ENCODE data around the gene AKTIP.

DNA sequence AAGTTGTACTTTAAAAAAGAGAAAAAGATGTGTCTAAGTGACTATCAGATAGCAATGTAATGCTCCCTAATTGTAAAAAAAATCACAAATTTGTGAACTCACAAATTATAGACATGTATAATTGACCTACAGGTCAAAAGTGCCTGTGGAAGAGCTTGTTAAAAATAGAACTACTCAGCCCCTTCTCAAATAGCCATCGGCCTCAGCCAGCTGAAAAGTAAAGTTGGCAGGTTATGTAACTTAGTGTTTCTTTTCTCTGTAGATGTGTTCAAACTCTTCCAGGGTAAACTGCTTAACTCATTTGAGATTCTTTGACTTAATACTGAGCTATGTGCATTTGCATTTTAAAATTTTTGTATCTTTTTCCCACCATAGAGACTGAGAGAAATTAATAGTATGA is 13.3 kb downstream of the AKTIP start:
- TF ChIP-seq, protein P1, sequence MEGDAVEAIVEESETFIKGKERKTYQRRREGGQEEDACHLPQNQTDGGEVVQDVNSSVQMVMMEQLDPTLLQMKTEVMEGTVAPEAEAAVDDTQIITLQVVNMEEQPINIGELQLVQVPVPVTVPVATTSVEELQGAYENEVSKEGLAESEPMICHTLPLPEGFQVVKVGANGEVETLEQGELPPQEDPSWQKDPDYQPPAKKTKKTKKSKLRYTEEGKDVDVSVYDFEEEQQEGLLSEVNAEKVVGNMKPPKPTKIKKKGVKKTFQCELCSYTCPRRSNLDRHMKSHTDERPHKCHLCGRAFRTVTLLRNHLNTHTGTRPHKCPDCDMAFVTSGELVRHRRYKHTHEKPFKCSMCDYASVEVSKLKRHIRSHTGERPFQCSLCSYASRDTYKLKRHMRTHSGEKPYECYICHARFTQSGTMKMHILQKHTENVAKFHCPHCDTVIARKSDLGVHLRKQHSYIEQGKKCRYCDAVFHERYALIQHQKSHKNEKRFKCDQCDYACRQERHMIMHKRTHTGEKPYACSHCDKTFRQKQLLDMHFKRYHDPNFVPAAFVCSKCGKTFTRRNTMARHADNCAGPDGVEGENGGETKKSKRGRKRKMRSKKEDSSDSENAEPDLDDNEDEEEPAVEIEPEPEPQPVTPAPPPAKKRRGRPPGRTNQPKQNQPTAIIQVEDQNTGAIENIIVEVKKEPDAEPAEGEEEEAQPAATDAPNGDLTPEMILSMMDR (conservative IDR thresholded peaks at IDR 0.05; ENCODE audit: low read depth, low read length), result no peak
- TF ChIP-seq NFE2L2 (IDR thresholded peaks at IDR 0.05; ENCODE audit: low read depth, low read length) (no peak), CEBPB (IDR thresholded peaks at IDR 0.05; ENCODE audit: low read depth, low read length) (no peak), CHD1 (IDR thresholded peaks at IDR 0.05; ENCODE audit: low read depth, low read length) (no peak), BHLHE40 (IDR thresholded peaks at IDR 0.05; ENCODE audit: low read depth, low read length) (no peak), POLR2A (IDR thresholded peaks at IDR 0.05; ENCODE audit: low read depth, low read length) (no peak), SMC3 (IDR thresholded peaks at IDR 0.05; ENCODE audit: low read depth, low read length) (no peak), MAZ (IDR thresholded peaks at IDR 0.05; ENCODE audit: borderline replicate concordance, low read depth, low read length) (no peak), MAFK (IDR thresholded peaks at IDR 0.05; ENCODE audit: low read depth, low read length) (no peak), MXI1 (IDR thresholded peaks at IDR 0.05; ENCODE audit: borderline replicate concordance, low read depth, low read length) (no peak)
- TF ChIP-seq, protein P2, sequence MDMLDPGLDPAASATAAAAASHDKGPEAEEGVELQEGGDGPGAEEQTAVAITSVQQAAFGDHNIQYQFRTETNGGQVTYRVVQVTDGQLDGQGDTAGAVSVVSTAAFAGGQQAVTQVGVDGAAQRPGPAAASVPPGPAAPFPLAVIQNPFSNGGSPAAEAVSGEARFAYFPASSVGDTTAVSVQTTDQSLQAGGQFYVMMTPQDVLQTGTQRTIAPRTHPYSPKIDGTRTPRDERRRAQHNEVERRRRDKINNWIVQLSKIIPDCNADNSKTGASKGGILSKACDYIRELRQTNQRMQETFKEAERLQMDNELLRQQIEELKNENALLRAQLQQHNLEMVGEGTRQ (IDR thresholded peaks at IDR 0.05; ENCODE audit: low read depth, low read length), result no peak
